Testis (tissue), 3 donors: ENCODE measurements around the gene ANAPC16. TPM values are rescaled to one million over a fixed set of nuclear protein-coding genes. Genes with fewer than 3 reads are reported as not detected.

Experiments
- DNase-seq: peaks from one replicate; pipeline ENCODE4 v3.0.0-alpha.2; 2019
- H3K27ac ChIP-seq, 2 donors: fragments of 200-600 bp; sonication (generic); one replicate each; pipeline ENCODE4 v1.5.1; 2019
- H3K27me3 ChIP-seq: fragments of 200-600 bp; sonication (generic); one replicate; pipeline ENCODE4 v1.5.1; 2019
- H3K36me3 ChIP-seq: fragments of 200-600 bp; sonication (generic); one replicate; pipeline ENCODE4 v1.5.1; 2017; ENCODE audit warnings: low read depth; ENCODE audit errors: missing control alignments
- H3K4me1 ChIP-seq: fragments of 200-600 bp; sonication (generic); one replicate; pipeline ENCODE4 v1.5.1; 2019
- H3K4me3 ChIP-seq, 2 donors: fragments of 200-600 bp; sonication (generic); one replicate each; pipeline ENCODE4 v1.5.1; 2017 to 2019
- H3K9me3 ChIP-seq: fragments of 200-600 bp; sonication (generic); one replicate; pipeline ENCODE4 v1.5.1; 2017
- POLR2A ChIP-seq: fragments of 450-650 bp; IDR thresholded peaks from one replicate; pipeline ENCODE4 v1.6.1; 2017; ENCODE audit warnings: antibody characterized with exemption, mild to moderate bottlenecking, moderate library complexity
- WGBS, 2 donors: methylation state at CpG; one replicate each; pipeline ENCODE4 v1.1.5; 2018; 5-methylcytosine and 5-hydroxymethylcytosine counted together
- intact Hi-C: fragments of 100-400 bp; cut with DNase I; formaldehyde crosslinking; loops from one replicate; pipeline ENCODE4 v1.15.1; 2023; ENCODE audit warnings: low total_unique reads
- polyA plus RNA-seq: library from polyadenylated mRNA; stranded (reverse); fragments of 350-450 nt; fragmentation: Illumina TruSeq; extraction: RNeasy Lipid Tissue Mini Kit (QIAGEN cat#74804); gene quantifications from one replicate; pipeline ENCODE4 v1.2.3, GENCODE V29; 2014; ENCODE audit warnings: low read depth, low replicate concordance; ENCODE audit not compliant: insufficient read depth
- total RNA-seq, 2 donors: library from RNA; depleted of rRNA; stranded (reverse); fragments of >200 nt; gene quantifications; one replicate each; pipeline ENCODE4 v1.2.3, GENCODE V29; 2016
- TF ChIP-seq, protein P1 (sequence below), 3 experiments: fragments of 450-650 bp in 2 of 3; fragments of 200-600 bp in 1 of 3; sonication (generic) in 1 of 3; IDR thresholded peaks; one replicate each; pipeline ENCODE4 v1.5.1; 2016 to 2019; ENCODE audit warnings: antibody characterized with exemption in 3 of 3, mild to moderate bottlenecking in 2 of 3, moderate library complexity in 1 of 3

ANAPC16 gene
- total and polyA plus RNA-seq, 3 donors from 2014 or later: 43.8 to 96.0 (median 47.9) TPM

DNA sequence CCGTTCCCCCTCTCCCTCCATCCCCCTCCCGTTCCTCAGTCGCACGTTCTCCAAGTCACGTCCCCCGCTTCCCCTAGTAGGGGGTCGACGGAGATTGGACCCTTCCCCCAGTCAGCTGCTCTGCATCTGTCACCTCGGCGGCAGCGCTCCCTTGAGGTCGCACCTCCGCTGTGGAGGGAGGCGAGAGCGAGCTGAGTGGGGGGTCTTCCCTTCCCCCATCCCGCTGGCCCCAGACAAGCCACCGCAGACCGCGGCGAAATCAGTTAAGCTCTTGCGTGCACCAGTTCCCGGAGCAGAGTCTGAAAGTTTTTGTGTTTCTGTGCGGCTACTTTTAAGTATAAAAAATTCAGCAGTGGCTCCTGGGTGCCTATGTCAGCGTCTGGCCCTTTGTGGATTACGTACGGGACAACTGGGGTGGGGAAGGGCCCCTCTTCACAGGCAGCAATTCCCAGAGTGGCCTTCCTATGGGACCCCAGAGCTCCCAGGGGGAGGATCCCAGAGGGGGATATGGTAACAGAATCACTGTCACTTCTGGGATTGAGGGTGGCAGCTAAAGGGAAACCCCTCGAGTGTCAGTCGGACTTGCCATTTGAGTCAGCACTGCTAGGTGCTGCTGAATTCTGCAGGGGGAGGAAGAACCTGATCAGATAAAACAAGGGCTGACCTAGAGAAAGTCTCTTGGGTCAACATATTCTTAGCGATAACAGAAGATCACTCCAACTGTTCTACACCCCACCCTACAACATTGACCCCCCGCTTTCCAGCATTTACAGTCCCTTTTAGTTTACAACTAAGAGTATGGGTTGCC is 45.4 kb downstream of the ANAPC16 start:
- peak overlapping the region; percentile 57 to 70 for H3K4me3 ChIP-seq
- no peaks in the 10 kb centered on the region for H3K27me3 ChIP-seq
- peaks cover 43% of the 10 kb centered on the region for H3K4me1 ChIP-seq
- no peak for DNase-seq
- H3K27ac ChIP-seq: peak overlapping the region; percentile 87 to 94
- H3K9me3 ChIP-seq: no peaks in the 10 kb centered on the region
- intact Hi-C loops: no loop called here
- TF ChIP-seq POLR2A: peak; percentile 5
- TF ChIP-seq, protein P1, sequence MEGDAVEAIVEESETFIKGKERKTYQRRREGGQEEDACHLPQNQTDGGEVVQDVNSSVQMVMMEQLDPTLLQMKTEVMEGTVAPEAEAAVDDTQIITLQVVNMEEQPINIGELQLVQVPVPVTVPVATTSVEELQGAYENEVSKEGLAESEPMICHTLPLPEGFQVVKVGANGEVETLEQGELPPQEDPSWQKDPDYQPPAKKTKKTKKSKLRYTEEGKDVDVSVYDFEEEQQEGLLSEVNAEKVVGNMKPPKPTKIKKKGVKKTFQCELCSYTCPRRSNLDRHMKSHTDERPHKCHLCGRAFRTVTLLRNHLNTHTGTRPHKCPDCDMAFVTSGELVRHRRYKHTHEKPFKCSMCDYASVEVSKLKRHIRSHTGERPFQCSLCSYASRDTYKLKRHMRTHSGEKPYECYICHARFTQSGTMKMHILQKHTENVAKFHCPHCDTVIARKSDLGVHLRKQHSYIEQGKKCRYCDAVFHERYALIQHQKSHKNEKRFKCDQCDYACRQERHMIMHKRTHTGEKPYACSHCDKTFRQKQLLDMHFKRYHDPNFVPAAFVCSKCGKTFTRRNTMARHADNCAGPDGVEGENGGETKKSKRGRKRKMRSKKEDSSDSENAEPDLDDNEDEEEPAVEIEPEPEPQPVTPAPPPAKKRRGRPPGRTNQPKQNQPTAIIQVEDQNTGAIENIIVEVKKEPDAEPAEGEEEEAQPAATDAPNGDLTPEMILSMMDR (IDR thresholded peaks at IDR 0.05): no peak
- no peaks in the 10 kb centered on the region for H3K36me3 ChIP-seq
- WGBS, 2 donors: 9 to 10% methylated on average over 15 to 30 of the region's 30 CpGs

GRCh38 chr10:72261784-72262404 is 46.1 kb downstream of the ANAPC16 start:
- H3K27ac ChIP-seq: peak overlapping the region in 1 of 2 donors; percentile 94
- DNase-seq: no peak

GRCh38 chr10:72263613-72264241 is 47.9 kb downstream of the ANAPC16 start:
- TF ChIP-seq, protein P1 (IDR thresholded peaks at IDR 0.05): no peak
- TF ChIP-seq POLR2A: no peak
- DNase-seq: no peak
- Histone ChIP-seq H3K4me1 (peaks cover 30% of the 10 kb centered on the region), H3K9me3 (no peaks in the 10 kb centered on the region), H3K27ac (no peak overlapping the region), H3K36me3 (no peaks in the 10 kb centered on the region), H3K4me3 (no peak overlapping the region), H3K27me3 (no peaks in the 10 kb centered on the region)
- WGBS, 2 donors: 62 to 87% methylated on average over 5 to 6 of the region's 6 CpGs
- intact Hi-C loops: no loop called here

More at GRCh38 chr10:72261784-72262404, 46.1 kb downstream of the ANAPC16 start:
- WGBS, 2 donors: 91 to 95% methylated on average over 7 of the region's 7 CpGs
- intact Hi-C loops: no loop called here
- TF ChIP-seq, protein P1 (IDR thresholded peaks at IDR 0.05): no peak
- no peak for TF ChIP-seq POLR2A
- Histone ChIP-seq H3K9me3 (no peaks in the 10 kb centered on the region), H3K27me3 (no peaks in the 10 kb centered on the region), H3K4me3 (no peak overlapping the region), H3K4me1 (peaks cover 37% of the 10 kb centered on the region), H3K36me3 (no peaks in the 10 kb centered on the region)

DNA sequence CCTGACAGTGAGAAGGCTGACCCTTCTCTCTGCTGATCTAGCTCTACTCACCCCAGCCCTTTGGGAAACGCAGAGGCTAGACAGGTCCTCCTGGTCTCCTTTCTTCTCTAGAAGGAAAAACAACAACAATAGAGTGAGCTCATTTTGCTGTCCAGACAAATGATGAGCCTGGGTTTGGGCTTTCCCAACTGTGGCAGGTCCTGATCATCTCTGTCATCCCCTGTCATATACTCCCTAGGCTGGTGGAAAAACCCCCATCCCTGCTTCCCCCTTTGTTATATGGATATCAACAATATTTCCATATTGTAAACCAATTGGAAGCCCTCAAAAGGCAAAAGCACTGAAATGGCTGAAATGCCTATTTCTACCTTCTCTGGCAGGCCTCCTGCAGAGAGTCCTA is 48.7 kb downstream of the ANAPC16 start:
- Histone ChIP-seq H3K4me3 (no peak overlapping the region), H3K27ac (no peak overlapping the region), H3K27me3 (no peaks in the 10 kb centered on the region), H3K9me3 (no peaks in the 10 kb centered on the region), H3K36me3 (no peaks in the 10 kb centered on the region), H3K4me1 (peaks cover 24% of the 10 kb centered on the region)
- WGBS, 2 donors: 80 to 97% methylated on average over 1 of the region's 1 CpG
- intact Hi-C loops: no loop called here
- no peak for DNase-seq
- TF ChIP-seq, protein P1 (IDR thresholded peaks at IDR 0.05): no peak
- TF ChIP-seq POLR2A: no peak
